ENCODE data around the gene OLFML2B.

GRCh38 chr1:162018418-162018817 lies 5.3 kb downstream of the OLFML2B start:
- no peak for TF ChIP-seq GATA2 (IDR thresholded peaks at IDR 0.05; ENCODE audit: low read depth, low read length)
- no peak for TF ChIP-seq GATA3 (IDR thresholded peaks at IDR 0.05; ENCODE audit: low read depth, low read length)
